GM19099 (cell line): ENCODE data around the gene MCM8.

Source experiments
- POLR2A ChIP-seq: IDR thresholded peaks from 3 replicates; pipeline ENCODE4 v1.6.1; 2011; ENCODE audit warnings: low read depth; ENCODE audit not compliant: insufficient read length; ENCODE audit errors: extremely low read depth

The MCM8 gene

DNA sequence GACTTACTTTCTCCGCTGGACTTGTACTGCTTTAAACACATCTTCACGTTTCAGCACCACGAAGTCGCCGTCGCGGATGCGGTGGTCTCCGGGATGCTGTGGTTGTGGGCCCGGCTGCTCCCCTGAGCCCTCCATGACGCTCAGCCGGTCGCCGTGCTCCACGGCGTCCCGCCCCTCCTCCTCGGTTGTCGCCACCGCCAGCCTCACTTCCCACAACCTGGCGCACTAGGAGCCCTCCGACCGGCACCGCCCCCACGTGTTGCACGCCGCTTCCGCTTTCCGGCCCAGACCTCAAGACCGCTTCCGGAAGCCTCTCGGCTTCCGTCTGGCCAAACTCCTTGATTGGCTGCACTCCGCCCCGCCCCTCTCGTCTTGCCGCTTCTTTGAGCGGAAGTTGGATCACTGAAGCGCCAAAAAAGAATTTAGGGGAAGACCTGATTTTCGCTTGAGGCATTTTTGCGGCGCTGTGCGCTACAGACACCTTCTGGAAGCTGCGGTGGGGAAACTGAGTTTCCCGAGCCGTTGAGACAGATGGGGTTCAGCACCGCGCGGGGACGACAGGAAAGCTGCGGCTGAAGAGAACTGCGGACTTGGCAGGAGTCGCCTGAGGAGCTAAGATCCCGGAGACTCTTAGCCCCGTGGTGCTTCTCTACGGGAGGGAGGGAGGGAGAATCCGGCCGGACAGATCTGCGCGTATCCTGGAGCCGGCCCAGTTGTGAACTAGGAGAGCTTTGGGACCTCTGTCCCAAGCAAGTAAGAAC is at the start of gene MCM8, which contains the start of gene TRMT6:
MCM8 (plus strand) TSS at position 382 of the 761 bp plus-strand sequence. CDS start 1,364 bp downstream, outside the sequence.
TRMT6 (minus strand) TSS at position 263 of the 761 bp plus-strand sequence; CDS start at position 135, 128 bp downstream.
- peak; percentile 77 for TF ChIP-seq POLR2A

- no peak for TF ChIP-seq POLR2A
Measured at GRCh38 chr20:5900908-5901307, 49.5 kb upstream of the MCM8 start.

DNA sequence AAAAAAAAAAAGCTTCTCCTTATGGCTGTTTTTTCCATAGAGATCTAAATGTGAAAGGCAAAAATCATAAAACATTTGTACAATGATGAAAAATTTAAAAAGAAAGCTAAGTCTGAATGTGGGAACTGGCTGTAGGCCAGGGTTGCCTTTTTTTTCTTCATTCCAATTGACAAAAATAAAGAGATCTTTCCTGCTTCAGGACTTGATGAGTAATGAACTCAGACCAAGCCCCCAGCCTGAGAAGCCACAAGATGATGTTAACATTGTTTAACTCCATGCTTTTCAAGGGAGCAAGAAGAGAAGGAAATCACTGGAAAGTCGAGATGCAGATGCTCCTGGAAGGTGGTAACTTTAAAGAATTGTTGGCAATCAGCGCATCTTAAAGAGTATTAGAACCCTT is 41.5 kb upstream of the MCM8 start:
- TF ChIP-seq POLR2A: no peak

GRCh38 chr20:5910186-5910585 is 40.3 kb upstream of the MCM8 start:
- TF ChIP-seq POLR2A: no peak

- TF ChIP-seq POLR2A: no peak
Measured at GRCh38 chr20:5913166-5913565, 37.3 kb upstream of the MCM8 start.

- TF ChIP-seq POLR2A: no peak
Measured at GRCh38 chr20:5914859-5915258, 35.6 kb upstream of the MCM8 start.

DNA sequence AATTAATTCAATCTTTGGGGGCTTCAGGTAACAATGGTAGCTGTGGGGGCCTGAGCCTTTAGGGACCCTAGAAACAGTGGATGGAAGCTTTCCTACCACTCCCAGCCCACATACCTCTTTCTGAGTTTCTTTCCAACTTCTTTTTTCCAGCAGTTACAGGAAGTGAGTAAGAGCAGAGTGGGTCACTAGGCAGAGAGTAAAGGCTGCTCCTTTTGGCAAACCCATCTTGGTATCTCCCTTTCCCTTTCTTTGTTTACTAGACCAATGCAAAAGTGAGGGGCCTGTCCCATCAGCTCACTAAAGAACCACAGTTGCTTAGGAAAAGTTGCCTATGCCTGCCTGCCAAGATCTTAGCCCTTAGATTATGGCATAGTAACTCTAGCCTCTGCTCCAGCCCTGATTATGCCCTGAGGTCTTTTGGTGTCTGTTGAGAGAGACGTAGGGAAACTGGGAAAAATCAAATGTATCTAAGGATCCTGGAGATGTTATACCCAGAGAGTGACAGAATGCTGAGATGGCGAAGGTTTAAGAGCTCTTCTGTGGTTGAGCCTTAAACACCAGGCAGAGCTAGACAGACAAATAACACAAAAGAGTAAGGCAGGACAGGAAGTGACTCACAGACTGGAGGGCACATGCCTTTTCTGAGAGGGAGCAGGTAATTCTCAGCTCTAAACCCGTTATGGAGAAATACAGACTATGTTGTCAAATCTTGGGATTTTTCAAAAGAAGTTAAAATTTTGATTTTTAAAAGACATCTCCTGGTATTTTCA is 31.4 kb upstream of the MCM8 start:
- no peak for TF ChIP-seq POLR2A

GRCh38 chr20:5919626-5920544 is 30.6 kb upstream of the MCM8 start:
- TF ChIP-seq POLR2A: no peak

DNA sequence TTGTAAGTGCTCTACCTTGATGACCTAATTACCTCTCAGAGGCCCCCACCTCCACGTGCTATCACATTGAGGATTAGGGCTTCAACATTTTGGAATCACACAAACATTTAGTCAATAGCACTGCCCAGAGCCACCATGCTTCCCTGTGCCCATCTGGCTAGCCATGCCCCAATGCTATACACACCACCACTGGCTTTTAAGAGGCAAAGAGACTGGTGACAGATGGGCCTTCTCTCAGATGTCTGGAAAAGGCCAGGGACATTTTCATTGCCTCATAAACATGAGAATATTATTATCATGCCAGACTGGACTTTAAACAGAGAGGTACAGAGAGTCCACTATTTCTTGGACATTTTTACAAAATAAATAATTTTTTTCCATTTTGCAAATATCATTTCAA is 29.9 kb upstream of the MCM8 start:
- TF ChIP-seq POLR2A: no peak

- TF ChIP-seq POLR2A: no peak
Measured at GRCh38 chr20:5923493-5923892, 27.0 kb upstream of the MCM8 start.

DNA sequence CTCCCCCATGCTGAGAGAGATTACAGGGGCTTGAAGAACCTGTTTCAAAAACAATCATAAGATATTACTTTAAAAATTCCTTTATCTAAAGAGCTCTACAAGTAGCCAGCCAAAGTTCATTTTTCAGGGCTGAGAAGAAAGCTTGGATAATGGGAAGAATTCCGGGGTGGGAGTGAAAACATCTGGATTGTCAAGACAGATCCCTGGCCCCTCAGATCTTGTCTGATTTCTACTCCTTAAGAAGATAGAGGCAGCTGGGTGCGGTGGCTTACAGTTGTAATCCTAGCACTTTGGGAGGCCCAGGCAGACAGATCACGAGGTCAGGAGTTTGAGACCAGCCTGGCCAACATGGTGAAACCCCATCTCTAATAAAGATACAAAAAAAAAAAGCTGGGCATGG is 24.9 kb upstream of the MCM8 start:
- no peak for TF ChIP-seq POLR2A

DNA sequence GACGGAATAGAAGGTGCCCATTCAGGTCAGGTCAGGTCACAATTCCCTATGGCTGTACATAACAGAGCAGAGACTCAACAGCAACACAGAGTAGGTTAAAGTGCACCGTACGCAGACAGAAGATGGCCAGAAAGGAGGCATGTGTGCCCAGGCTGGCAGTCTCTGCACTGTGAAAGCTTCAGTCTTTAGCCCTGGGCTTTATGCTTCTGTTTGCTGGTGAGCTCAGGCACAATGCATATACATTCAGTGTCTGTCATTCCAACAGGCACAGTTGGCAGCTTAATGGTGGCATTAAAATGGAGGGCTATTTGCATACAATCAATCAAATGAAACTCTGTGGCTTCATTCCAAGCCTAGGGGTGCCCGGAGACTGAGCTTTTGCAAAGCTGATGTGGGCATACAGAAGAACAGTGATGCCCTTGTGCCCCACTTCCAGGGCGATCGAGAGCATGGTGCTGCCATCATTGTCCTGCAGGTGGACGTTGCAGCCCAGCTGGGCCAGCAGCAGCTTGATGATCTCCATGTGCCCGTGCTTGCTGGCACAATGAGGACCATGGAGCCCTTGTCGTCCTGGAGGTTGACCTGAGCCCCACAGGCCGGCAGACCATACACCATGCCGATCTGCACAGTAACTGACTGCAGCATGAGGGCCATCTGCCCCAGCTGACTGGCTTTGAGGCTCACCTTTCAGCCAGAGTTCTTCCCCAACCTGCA is 22.5 kb upstream of the MCM8 start:
- no peak for TF ChIP-seq POLR2A

DNA sequence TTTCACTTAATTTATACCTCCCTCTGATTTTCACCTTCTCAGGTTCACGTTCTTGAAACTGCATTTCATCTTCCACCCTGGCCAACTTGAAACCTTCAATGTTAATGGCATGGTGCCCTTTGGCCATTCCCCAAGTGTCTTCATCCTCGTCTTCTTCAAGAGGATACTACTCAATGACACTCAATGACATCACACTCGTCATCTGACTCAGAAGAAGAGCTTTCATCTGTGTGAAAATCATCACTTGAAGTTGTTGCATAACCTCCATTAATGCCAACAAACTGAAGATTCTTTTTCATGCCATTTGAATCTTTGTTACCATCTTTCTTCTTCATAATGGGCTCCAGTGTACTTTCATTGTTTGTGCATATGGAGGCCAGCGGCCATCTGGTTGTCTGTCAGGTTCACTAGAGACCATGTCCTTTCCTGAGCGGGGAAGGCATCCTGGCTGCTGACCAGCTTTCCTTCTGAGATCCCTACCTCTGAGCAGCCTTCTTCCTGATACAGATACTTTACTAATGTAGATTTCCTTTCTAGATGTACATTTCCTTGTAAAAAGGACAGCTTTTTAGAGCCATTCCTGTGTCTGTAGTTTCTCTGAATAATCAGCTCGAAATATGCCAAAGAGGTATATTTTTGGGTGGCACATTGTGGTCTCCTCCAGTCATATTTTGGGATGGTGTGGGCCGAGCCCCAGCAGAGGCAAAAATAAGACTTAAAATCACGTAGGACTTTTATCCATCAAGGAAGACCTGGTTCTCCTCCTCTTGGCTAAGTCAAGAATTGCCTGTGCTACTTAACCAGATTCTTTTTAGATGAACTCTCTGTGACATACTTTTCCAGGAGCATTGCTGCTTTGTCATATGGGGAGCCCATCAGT is 21.4 kb upstream of the MCM8 start:
- no peak for TF ChIP-seq POLR2A
